ENCODE measurements around the gene PXN. TPM values are rescaled to one million over a fixed set of nuclear protein-coding genes. Genes with fewer than 3 reads are reported as not detected.
A peak's percentile ranks its signal among the peaks of the same experiment; 100 is the strongest.

The PXN gene
- total RNA-seq, 1 donor: 63.0 TPM

GRCh38 chr12:120190985-120191480 is 74.5 kb downstream of the PXN start:
- H3K4me3 ChIP-seq (ENCODE audit: low read depth, low read length): no peak overlapping the region
- no peak for DNase-seq (ENCODE audit: low read depth)
- no peak for TF ChIP-seq CTCF (IDR thresholded peaks at IDR 0.05; ENCODE audit: insufficient read depth, low read depth, low read length)

DNA sequence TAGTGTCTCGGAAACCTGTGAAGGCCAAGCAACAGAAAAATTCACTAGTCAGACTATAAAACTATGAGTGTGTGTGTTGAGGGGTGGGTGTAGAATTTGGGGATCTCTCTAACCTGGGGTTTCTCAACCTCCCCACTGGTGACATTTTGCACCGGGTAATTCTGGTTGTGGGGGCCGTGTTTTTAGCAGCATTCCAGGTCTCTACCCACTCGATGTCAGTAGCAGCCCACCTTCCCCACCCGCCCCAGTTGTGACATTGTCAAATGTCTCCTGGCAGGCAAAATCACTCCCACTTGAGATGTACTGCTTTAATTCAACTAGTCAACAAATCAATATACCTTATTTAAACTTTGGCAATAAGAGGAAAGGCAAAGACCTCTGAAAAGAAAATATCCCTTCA is 75.1 kb downstream of the PXN start:
- no peak for DNase-seq (ENCODE audit: low read depth)
- H3K4me3 ChIP-seq (ENCODE audit: low read depth, low read length): no peak overlapping the region
- TF ChIP-seq CTCF (IDR thresholded peaks at IDR 0.05; ENCODE audit: insufficient read depth, low read depth, low read length): no peak

GRCh38 chr12:120186654-120187053 is 78.9 kb downstream of the PXN start:
- H3K4me3 ChIP-seq (ENCODE audit: low read depth, low read length): no peak overlapping the region
- no peak for DNase-seq (ENCODE audit: low read depth)
- TF ChIP-seq CTCF (IDR thresholded peaks at IDR 0.05; ENCODE audit: insufficient read depth, low read depth, low read length): no peak

GRCh38 chr12:120183211-120183631 is 82.3 kb downstream of the PXN start:
- DNase-seq (ENCODE audit: low read depth): no peak
- H3K4me3 ChIP-seq (ENCODE audit: low read depth, low read length): no peak overlapping the region
- TF ChIP-seq CTCF (IDR thresholded peaks at IDR 0.05; ENCODE audit: insufficient read depth, low read depth, low read length): no peak

DNA sequence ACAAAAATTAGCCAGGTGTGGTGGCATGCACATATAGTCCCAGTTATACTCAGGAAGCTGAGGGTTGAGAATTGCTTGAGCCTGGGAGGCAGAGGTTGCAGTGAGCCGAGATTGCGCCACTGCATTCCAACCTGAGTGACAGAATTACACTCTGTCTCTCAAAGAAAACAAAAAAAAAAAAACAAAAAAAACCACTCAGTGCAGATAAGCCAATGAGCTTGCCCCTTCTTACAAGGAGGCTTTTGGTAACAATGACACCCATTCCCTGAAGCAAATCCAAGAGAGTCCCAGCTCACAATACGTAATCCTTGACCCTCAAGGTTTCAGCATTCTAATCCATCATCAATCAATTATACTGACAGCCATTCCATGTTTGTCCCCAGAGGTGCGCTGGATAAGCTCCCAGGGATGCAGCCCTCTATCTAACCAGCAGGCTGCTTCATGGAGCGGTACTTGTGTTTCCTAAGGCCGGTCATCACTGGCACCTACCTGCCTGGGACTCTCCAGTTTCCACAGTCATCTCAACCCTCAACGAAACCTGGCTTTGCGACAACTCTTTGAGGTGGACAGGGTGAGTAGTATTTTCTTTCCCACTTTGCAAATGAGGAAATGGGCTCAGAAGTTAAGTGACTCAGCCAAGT is 83.4 kb downstream of the PXN start:
- no peak overlapping the region for H3K4me3 ChIP-seq (ENCODE audit: low read depth, low read length)
- TF ChIP-seq CTCF (IDR thresholded peaks at IDR 0.05; ENCODE audit: insufficient read depth, low read depth, low read length): no peak
- DNase-seq (ENCODE audit: low read depth): peak; percentile 69

DNA sequence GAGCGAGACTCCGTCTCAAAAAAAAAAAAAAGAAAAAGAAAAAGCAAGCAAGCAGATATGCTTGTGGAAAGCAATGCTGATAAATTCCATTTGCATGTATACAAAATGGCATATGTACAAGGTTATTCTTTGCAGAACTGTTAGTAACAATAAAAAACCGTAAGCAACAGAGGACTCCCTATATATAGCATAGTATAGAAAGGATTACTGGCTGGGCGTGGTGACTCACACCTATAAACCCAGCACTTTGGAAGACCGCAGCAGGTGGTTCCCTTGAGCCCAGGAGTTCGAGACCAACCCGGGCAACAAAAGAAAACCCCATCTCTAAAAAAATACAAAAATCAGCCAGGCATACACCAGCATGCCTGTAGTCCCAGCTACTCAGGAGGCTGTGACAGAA is 84.6 kb downstream of the PXN start:
- no peak for TF ChIP-seq CTCF (IDR thresholded peaks at IDR 0.05; ENCODE audit: insufficient read depth, low read depth, low read length)
- DNase-seq (ENCODE audit: low read depth): no peak
- H3K4me3 ChIP-seq (ENCODE audit: low read depth, low read length): no peak overlapping the region

DNA sequence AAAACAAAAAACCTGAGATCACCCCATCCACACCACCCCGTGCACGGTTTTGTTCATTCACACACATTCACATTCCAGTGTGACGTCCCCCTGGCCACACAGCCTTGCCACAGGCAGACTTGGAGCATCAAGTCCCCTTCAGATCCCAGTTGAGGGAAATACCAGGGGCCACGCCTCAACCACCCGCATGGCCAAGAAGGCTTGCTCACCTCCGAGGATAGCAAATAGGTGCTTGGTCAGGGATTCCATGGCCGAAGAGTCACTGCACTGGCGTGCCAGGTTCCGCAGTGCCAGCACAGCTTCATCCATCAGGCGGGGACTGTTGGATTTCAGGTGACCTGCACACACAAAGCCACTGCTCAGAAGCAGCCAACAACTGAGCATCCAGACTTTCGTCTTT is 90.0 kb downstream of the PXN start:
- H3K4me3 ChIP-seq (ENCODE audit: low read depth, low read length): no peak overlapping the region
- no peak for DNase-seq (ENCODE audit: low read depth)
- TF ChIP-seq CTCF (IDR thresholded peaks at IDR 0.05; ENCODE audit: insufficient read depth, low read depth, low read length): no peak
